NT2/D1 (cell line): Measurements from ENCODE around the gene ERBB4.
A peak's percentile ranks its signal among the peaks of the same experiment; 100 is the strongest.

Experiments used
- DNase-seq: peaks from one replicate; pipeline ENCODE4 v3.0.0-alpha.2; 2011; ENCODE audit warnings: low read depth, low spot score
- H3K27me3 ChIP-seq: 2 replicates; pipeline ENCODE4 v1.6.0; 2011; ENCODE audit warnings: mild to moderate bottlenecking; ENCODE audit not compliant: insufficient read length, insufficient read depth
- H3K36me3 ChIP-seq: 2 replicates; pipeline ENCODE4 v1.6.1; 2011; ENCODE audit warnings: mild to moderate bottlenecking, low read length, mixed read lengths; ENCODE audit not compliant: insufficient read depth, insufficient read length
- H3K4me1 ChIP-seq: 2 replicates; pipeline ENCODE4 v1.5.1; 2011; ENCODE audit not compliant: insufficient read depth, insufficient read length
- H3K4me3 ChIP-seq: 2 replicates; pipeline ENCODE4 v1.5.1; 2011; ENCODE audit warnings: low read depth; ENCODE audit not compliant: insufficient read length
- H3K9ac ChIP-seq: 2 replicates; pipeline ENCODE4 v1.6.0; 2011; ENCODE audit warnings: low read depth; ENCODE audit not compliant: insufficient read length
- H3K9me3 ChIP-seq: 2 replicates; pipeline ENCODE4 v1.5.1; 2011; ENCODE audit warnings: mild to moderate bottlenecking, low read length; ENCODE audit not compliant: insufficient read depth
- SUZ12 ChIP-seq: IDR thresholded peaks from 2 replicates; pipeline ENCODE4 v1.6.1; 2011; ENCODE audit not compliant: insufficient read length, insufficient read depth; ENCODE audit errors: extremely low read depth
- YY1 ChIP-seq: IDR thresholded peaks from 2 replicates; pipeline ENCODE4 v1.6.1; 2011; ENCODE audit not compliant: insufficient read length, insufficient read depth
- ZNF274 ChIP-seq: IDR thresholded peaks from 2 replicates; pipeline ENCODE4 v1.6.1; 2011; ENCODE audit warnings: mild to moderate bottlenecking, low read depth, low read length

The ERBB4 gene

GRCh38 chr2:211829725-211830124 lies 708.9 kb downstream of the ERBB4 start:
- H3K9me3 ChIP-seq: no peaks in the 10 kb centered on the region
- H3K36me3 ChIP-seq: no peaks in the 10 kb centered on the region
- H3K4me3 ChIP-seq: no peak overlapping the region
- H3K27me3 ChIP-seq: no peaks in the 10 kb centered on the region
- no peak for TF ChIP-seq SUZ12
- no peak for TF ChIP-seq YY1
- no peak for TF ChIP-seq ZNF274
- no peaks in the 10 kb centered on the region for H3K4me1 ChIP-seq
- DNase-seq: no peak
- no peak overlapping the region for H3K9ac ChIP-seq

DNA sequence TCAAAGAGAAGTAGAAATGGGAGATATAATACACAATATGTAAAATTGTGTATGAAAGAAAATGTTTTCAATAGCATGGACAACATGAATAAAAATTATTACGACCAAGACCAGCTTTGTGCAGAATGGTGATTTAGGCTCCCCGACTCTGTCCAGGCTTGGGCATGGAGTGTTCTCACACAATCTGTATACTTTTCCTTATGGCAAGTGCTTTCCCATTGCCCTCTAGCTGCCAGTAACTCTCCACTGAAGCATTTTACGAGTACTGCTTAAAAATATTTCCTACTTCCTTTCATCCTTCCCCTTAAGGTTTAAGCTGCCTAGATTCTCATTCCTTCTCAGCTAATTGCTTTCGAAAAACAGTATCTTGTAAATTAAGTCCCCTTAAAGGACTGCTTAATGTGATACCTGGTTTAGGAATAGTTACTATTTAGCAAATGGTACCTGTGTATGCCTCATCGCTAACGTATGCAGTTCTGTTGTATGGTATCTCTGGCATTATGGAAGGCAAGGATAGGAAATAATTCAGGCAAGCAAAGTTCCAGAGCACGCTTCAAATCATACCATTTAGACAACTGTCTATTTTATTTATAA lies 714.6 kb downstream of the ERBB4 start:
- H3K9me3 ChIP-seq: no peaks in the 10 kb centered on the region
- no peaks in the 10 kb centered on the region for H3K36me3 ChIP-seq
- H3K27me3 ChIP-seq: no peaks in the 10 kb centered on the region
- no peaks in the 10 kb centered on the region for H3K4me1 ChIP-seq
- DNase-seq: no peak
- H3K9ac ChIP-seq: no peak overlapping the region
- no peak overlapping the region for H3K4me3 ChIP-seq
- no peak for TF ChIP-seq SUZ12
- no peak for TF ChIP-seq ZNF274
- TF ChIP-seq YY1: no peak

GRCh38 chr2:211822686-211823335 lies 715.8 kb downstream of the ERBB4 start:
- Histone ChIP-seq H3K4me1 (no peaks in the 10 kb centered on the region), H3K9me3 (no peaks in the 10 kb centered on the region), H3K27me3 (no peaks in the 10 kb centered on the region), H3K4me3 (no peak overlapping the region), H3K9ac (no peak overlapping the region), H3K36me3 (no peaks in the 10 kb centered on the region)
- DNase-seq: no peak
- TF ChIP-seq YY1 (no peak), SUZ12 (no peak), ZNF274 (no peak)

- Histone ChIP-seq H3K27me3 (no peaks in the 10 kb centered on the region), H3K4me3 (no peak overlapping the region), H3K36me3 (no peaks in the 10 kb centered on the region), H3K4me1 (no peaks in the 10 kb centered on the region), H3K9ac (no peak overlapping the region), H3K9me3 (no peaks in the 10 kb centered on the region; the same call in 1 of the 2 replicates)
- DNase-seq: no peak
- TF ChIP-seq SUZ12: no peak
- TF ChIP-seq ZNF274: no peak
- no peak for TF ChIP-seq YY1
These were observed 721.8 kb downstream of the ERBB4 start for GRCh38 chr2:211816754-211817153.

DNA sequence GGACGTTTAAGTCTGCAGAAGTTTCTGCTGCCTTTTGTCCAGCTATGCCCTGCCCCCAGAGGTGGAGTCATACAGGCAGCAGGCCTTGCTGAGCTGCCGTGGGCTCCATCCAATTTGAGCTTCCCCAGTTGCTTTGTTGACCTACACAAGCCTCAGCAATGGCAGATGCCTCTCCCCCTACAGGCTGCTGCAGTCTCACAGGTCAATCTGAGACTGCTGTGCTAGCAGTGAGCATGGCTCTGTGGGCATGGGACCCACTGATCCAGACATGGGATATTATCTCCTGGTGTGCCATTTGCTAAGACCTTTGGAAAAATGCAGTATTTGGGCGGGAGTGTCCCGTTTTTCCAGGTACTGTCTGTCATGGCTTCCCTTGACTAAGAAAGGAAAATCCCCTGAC lies 726.0 kb downstream of the ERBB4 start:
- Histone ChIP-seq H3K4me3 (no peak overlapping the region), H3K9me3 (no peaks in the 10 kb centered on the region; the same call in 1 of the 2 replicates), H3K36me3 (no peaks in the 10 kb centered on the region), H3K9ac (no peak overlapping the region), H3K4me1 (no peaks in the 10 kb centered on the region), H3K27me3 (no peaks in the 10 kb centered on the region)
- peak; percentile 8 for DNase-seq
- TF ChIP-seq ZNF274: no peak
- no peak for TF ChIP-seq YY1
- TF ChIP-seq SUZ12: no peak

- TF ChIP-seq ZNF274 (no peak), YY1 (no peak), SUZ12 (no peak)
- H3K4me3 ChIP-seq: no peak overlapping the region
- DNase-seq: no peak
- H3K36me3 ChIP-seq: no peaks in the 10 kb centered on the region
- H3K9me3 ChIP-seq: no peaks in the 10 kb centered on the region
- no peak overlapping the region for H3K9ac ChIP-seq
- no peaks in the 10 kb centered on the region for H3K4me1 ChIP-seq
- H3K27me3 ChIP-seq: no peaks in the 10 kb centered on the region
These were observed 735.9 kb downstream of the ERBB4 start for GRCh38 chr2:211802666-211803065.

DNA sequence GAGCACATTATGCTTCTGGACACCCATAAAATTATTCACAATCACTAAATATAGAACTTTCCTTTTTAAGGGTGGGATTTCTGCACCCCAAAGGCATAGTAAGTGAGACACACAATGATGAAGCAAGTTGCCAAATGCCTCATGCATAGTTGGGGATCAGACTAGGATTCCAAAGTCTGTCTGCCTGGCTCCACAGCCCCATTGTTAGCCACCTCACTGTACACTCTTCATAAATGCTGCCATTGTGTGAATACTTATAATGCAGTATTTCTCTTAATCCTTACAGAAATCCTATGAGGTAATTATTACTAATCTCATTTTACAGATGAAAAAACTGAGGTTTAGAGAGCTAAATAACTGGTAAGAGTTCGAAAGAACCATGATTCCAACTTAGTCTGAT lies 738.6 kb downstream of the ERBB4 start:
- H3K9ac ChIP-seq: no peak overlapping the region
- H3K27me3 ChIP-seq: no peaks in the 10 kb centered on the region
- H3K4me3 ChIP-seq: no peak overlapping the region
- no peak for DNase-seq
- no peaks in the 10 kb centered on the region for H3K36me3 ChIP-seq
- TF ChIP-seq YY1 (no peak), ZNF274 (no peak), SUZ12 (no peak)
- H3K4me1 ChIP-seq: no peaks in the 10 kb centered on the region
- H3K9me3 ChIP-seq: no peaks in the 10 kb centered on the region
